DOHH2 (cell line): ENCODE results near the gene RTF2.

ENCODE experiments used
- H3F3A ChIP-seq: fragments of 200-600 bp; sonication (generic), shearing (Covaris generic); 2 replicates; pipeline ENCODE4 v1.6.0; 2016; ENCODE audit warnings: antibody characterized with exemption, mild to moderate bottlenecking; ENCODE audit not compliant: control insufficient read depth, insufficient read depth
- H3K27ac ChIP-seq: fragments of 200-600 bp; sonication (generic); 2 replicates; pipeline ENCODE4 v1.5.1; 2014; ENCODE audit warnings: low read depth, mild to moderate bottlenecking, low read length, moderate library complexity
- H3K27me3 ChIP-seq: fragments of 200-600 bp; sonication (generic); 2 replicates; pipeline ENCODE4 v1.6.1; 2014; ENCODE audit warnings: mild to moderate bottlenecking, low read length, mixed read lengths; ENCODE audit not compliant: control insufficient read depth
- H3K36me3 ChIP-seq: fragments of 200-600 bp; sonication (generic); 2 replicates; pipeline ENCODE4 v1.6.1; 2014; ENCODE audit warnings: mild to moderate bottlenecking, low read length, moderate library complexity, mixed read lengths; ENCODE audit not compliant: control insufficient read depth
- H3K4me1 ChIP-seq: fragments of 200-600 bp; sonication (generic); 2 replicates; pipeline ENCODE4 v1.6.1; 2014; ENCODE audit warnings: mild to moderate bottlenecking, low read length, mixed read lengths; ENCODE audit not compliant: control insufficient read depth
- H3K4me2 ChIP-seq: fragments of 200-600 bp; sonication (generic); 2 replicates; pipeline ENCODE4 v1.6.0; 2014; ENCODE audit warnings: mild to moderate bottlenecking, low read length, moderate library complexity
- H3K4me3 ChIP-seq: fragments of 200-600 bp; sonication (generic); 2 replicates; pipeline ENCODE4 v1.5.1; 2014; ENCODE audit warnings: mild to moderate bottlenecking, low read length, mixed read lengths
- H3K79me2 ChIP-seq: fragments of 200-600 bp; sonication (generic); 2 replicates; pipeline ENCODE4 v1.6.1; 2014; ENCODE audit warnings: mild to moderate bottlenecking, low read length, mixed read lengths; ENCODE audit not compliant: control insufficient read depth
- H3K9me2 ChIP-seq: fragments of 200-600 bp; sonication (generic); replicated peaks from 2 replicates; pipeline ENCODE4 v1.6.1; 2014; ENCODE audit warnings: mild to moderate bottlenecking, low read length, mixed read lengths; ENCODE audit not compliant: control insufficient read depth
- H3K9me3 ChIP-seq: fragments of 200-600 bp; sonication (generic); 2 replicates; pipeline ENCODE4 v1.6.1; 2014; ENCODE audit warnings: antibody characterized with exemption, low read length, mixed read lengths; ENCODE audit not compliant: control insufficient read depth, insufficient read depth
- H4K20me1 ChIP-seq: fragments of 200-600 bp; sonication (generic); 2 replicates; pipeline ENCODE4 v1.6.0; 2014; ENCODE audit warnings: low read depth, mild to moderate bottlenecking, antibody characterized with exemption, low read length, moderate library complexity; ENCODE audit not compliant: control insufficient read depth, insufficient read depth
- EZH2phosphoT487 ChIP-seq: fragments of 200-600 bp; sonication (generic); IDR thresholded peaks from 2 replicates; pipeline ENCODE4 v1.6.1; 2017; ENCODE audit warnings: borderline replicate concordance, mild to moderate bottlenecking, antibody characterized with exemption, low read length, moderate library complexity, mixed read lengths
- TF ChIP-seq, protein P1 (sequence below): fragments of 200-600 bp; sonication (generic); IDR thresholded peaks from one replicate; pipeline ENCODE4 v1.5.1; 2014; ENCODE audit warnings: antibody characterized with exemption, mild to moderate bottlenecking, low read depth, low read length; ENCODE audit not compliant: poor library complexity, severe bottlenecking

RTF2 gene

DNA sequence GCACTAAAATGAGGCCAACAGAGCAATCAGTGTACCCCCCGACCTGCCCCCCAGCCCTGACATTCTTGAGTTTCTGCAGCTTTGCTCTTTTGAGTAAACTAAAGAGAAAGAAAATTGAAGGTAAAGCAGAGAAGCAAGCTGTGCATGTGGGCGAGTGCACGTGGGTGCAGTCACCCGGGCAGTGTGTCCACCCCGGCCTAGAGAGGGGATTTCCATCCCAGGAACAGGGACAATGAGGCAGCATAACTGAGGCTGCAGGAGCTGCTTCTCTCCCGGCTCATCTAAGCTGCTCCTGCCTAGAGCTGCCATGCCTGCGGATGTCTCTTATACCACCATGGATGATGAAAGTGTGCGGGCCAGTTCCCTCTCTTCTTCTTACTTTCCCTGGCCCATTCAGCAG, 39.5 kb upstream of the RTF2 start:
- Histone ChIP-seq H3K9me2 (no peaks in the 10 kb centered on the region), H3K4me2 (peak overlapping the region; percentile 54), H3K9me3 (no peaks in the 10 kb centered on the region), H3F3A (no peaks in the 10 kb centered on the region), H3K79me2 (no peaks in the 10 kb centered on the region), H3K4me3 (peak overlapping the region; percentile 57), H3K4me1 (peaks cover 29% of the 10 kb centered on the region), H4K20me1 (no peaks in the 10 kb centered on the region), H3K27ac (no peak overlapping the region), H3K36me3 (no peaks in the 10 kb centered on the region), H3K27me3 (no peaks in the 10 kb centered on the region; the same call in 1 of the 2 replicates)
- TF ChIP-seq EZH2phosphoT487 = no peak
- TF ChIP-seq, protein P1, sequence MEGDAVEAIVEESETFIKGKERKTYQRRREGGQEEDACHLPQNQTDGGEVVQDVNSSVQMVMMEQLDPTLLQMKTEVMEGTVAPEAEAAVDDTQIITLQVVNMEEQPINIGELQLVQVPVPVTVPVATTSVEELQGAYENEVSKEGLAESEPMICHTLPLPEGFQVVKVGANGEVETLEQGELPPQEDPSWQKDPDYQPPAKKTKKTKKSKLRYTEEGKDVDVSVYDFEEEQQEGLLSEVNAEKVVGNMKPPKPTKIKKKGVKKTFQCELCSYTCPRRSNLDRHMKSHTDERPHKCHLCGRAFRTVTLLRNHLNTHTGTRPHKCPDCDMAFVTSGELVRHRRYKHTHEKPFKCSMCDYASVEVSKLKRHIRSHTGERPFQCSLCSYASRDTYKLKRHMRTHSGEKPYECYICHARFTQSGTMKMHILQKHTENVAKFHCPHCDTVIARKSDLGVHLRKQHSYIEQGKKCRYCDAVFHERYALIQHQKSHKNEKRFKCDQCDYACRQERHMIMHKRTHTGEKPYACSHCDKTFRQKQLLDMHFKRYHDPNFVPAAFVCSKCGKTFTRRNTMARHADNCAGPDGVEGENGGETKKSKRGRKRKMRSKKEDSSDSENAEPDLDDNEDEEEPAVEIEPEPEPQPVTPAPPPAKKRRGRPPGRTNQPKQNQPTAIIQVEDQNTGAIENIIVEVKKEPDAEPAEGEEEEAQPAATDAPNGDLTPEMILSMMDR = no peak

DNA sequence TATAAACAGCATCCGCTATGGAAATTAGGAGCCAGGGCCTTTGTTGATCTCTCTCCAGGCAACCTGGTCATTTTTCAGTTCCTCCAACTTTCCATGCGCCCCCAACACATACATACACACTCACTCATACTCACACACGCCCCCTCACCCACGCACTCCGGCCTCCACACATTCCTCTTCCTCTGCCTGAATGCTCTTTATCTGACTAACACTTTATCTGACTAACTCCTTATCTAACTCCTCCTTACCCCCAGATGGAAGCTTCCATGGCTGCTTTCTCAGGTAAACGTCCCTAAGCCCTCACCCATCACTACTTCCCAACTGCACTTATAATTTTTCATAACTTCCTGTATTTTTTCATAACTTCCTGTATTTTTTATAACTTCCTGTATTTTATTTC, 38.9 kb upstream of the RTF2 start:
- no peaks in the 10 kb centered on the region for H3K9me3 ChIP-seq
- no peaks in the 10 kb centered on the region; the same call in 1 of the 2 replicates for H3K27me3 ChIP-seq
- H3K4me3 ChIP-seq = peak overlapping the region; percentile 57
- no peaks in the 10 kb centered on the region for H3K79me2 ChIP-seq
- no peaks in the 10 kb centered on the region for H3F3A ChIP-seq
- H4K20me1 ChIP-seq = no peaks in the 10 kb centered on the region
- peak overlapping the region; percentile 54 for H3K4me2 ChIP-seq
- H3K27ac ChIP-seq = no peak overlapping the region
- H3K9me2 ChIP-seq = no peaks in the 10 kb centered on the region
- no peak for TF ChIP-seq EZH2phosphoT487
- TF ChIP-seq, protein P1 = no peak
- H3K4me1 ChIP-seq = peaks cover 29% of the 10 kb centered on the region
- H3K36me3 ChIP-seq = no peaks in the 10 kb centered on the region

DNA sequence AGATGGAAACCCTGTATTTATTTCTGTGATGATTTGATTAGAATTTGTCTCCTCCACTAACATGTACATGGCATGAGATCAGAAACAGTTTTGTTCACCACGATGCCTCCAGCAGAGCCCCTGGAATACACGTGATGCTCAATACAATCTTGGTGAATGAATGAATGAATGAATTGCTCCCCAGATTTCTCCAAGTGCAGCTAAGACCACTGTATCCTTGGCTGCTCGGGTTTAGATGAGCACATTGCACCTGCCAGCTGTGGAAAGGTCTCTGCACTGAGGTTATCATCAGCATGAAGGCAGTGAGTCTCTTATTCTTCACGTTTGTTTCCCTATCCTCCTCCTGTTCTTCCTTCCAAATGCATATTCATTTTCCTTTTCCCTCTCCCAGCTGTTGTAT, 38.5 kb upstream of the RTF2 start:
- no peaks in the 10 kb centered on the region; the same call in 1 of the 2 replicates for H3K27me3 ChIP-seq
- peak overlapping the region; percentile 54 for H3K4me2 ChIP-seq
- 0 out of 2 replicates have a peak, but pooled peaks cover 2% of the 10 kb centered on the region for H3F3A ChIP-seq
- peaks cover 29% of the 10 kb centered on the region for H3K4me1 ChIP-seq
- no peaks in the 10 kb centered on the region for H3K79me2 ChIP-seq
- TF ChIP-seq, protein P1 = no peak
- no peak for TF ChIP-seq EZH2phosphoT487
- H3K36me3 ChIP-seq = no peaks in the 10 kb centered on the region
- H3K9me3 ChIP-seq = no peaks in the 10 kb centered on the region
- H3K4me3 ChIP-seq = peak overlapping the region; percentile 57
- no peaks in the 10 kb centered on the region for H3K9me2 ChIP-seq
- H3K27ac ChIP-seq = no peak overlapping the region
- no peaks in the 10 kb centered on the region for H4K20me1 ChIP-seq
